Peyer's patch (tissue), 4 donors: ENCODE measurements around the gene TMEM131L.
A peak's percentile ranks its signal among the peaks of the same experiment; 100 is the strongest.

Source experiments
- CTCF ChIP-seq, 6 experiments: fragments of 450-650 bp in 4 of 6; fragments of 200-600 bp in 2 of 6; sonication (generic) in 1 of 6; IDR thresholded peaks; one replicate each; pipeline ENCODE4 v1.5.1; 2017 to 2019; ENCODE audit warnings: antibody characterized with exemption in 6 of 6, mild to moderate bottlenecking in 3 of 6, moderate library complexity in 1 of 6
- POLR2A ChIP-seq, 2 donors: fragments of 450-650 bp; IDR thresholded peaks; one replicate each; pipeline ENCODE4 v1.5.1; 2017; ENCODE audit warnings: antibody characterized with exemption in 2 of 2, mild to moderate bottlenecking in 2 of 2, moderate library complexity in 2 of 2

DNA sequence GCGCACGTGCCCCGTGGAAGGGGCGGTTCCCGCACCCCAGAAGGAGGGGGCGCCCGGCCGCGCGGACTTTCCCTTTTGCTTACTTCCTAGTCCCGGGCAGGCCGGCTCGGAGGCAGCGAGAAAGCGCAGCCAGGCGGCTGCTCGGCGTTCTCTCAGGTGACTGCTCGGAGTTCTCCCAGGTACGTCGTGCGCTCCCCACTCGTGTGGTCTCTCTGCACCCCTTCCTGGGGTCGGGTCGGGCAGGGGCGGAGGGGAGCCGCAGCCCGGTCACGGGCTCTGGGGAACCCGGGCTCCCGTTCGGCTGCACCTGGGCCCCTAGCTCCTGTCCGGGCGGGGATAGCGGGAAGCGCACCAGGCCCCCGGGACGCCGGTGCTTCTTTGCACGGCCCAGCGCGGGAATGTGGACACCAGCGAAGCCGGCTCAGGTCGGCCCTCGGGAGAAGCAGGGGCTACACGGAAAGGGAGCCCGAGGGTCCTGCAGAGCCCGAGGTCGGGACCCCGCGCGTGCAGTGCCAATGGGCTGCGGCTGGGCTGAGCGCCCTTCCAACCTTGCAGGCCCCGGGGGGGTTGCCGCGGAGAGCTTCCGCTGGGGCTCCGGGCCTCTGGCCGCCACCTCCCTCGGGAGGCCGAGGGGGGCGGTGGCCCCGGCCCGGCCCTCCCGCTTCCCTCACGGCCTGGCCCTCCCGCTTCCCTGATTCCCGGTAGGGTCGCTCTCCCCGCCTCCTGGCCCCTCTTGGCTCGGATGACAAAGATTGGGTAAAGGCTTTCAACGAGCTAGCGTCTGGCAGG is 218.2 kb downstream of the TMEM131L start, which contains the start of gene TLR2:
- TF ChIP-seq CTCF (IDR thresholded peaks at IDR 0.05) (no peak), POLR2A (IDR thresholded peaks at IDR 0.05) (peak in 1 of 2 donors; percentile 48)
